ENCODE results near the gene BICRAL. TPM values are rescaled to one million over a fixed set of nuclear protein-coding genes. Genes with fewer than 3 reads are reported as not detected.

The BICRAL gene
- total and polyA plus RNA-seq, 7 donors: 4.6 to 18.5 (median 13.6) TPM

DNA sequence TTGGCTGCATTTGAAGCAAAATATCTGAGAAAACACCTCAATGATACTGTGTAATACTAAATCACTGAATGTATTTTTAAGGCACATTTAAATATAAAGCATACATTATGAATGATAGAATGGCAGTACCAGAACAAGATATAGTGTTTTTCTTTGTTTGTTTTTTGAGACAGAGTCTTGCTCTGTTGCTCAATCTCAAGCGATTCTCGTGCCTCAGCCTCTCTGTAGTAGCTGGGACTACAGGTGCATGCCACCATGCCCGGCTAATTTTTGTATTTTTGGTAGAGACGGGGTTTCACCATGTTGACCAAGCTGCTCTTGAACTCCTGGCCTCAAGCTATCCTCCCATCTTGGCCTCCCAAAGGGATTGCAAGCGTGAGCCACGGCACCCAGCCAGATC is 2.3 kb upstream of the BICRAL start:
- H3K36me3 ChIP-seq: no peaks in the 10 kb centered on the region
- no peaks in the 10 kb centered on the region for H3K9me3 ChIP-seq
- H3K4me1 ChIP-seq: peaks cover 0 to 18% (median 10%) of the 10 kb centered on the region in 4 donors
- H3K4me3 ChIP-seq: no peak overlapping the region
- intact Hi-C loops (cut with DNase I): no loop called here
- TF ChIP-seq POLR2AphosphoS5 (IDR thresholded peaks at IDR 0.05): no peak
- 88 to 92% methylated on average over 6 of the region's 6 CpGs for WGBS, 2 donors
- H3K27ac ChIP-seq: no peak overlapping the region
- H3K27me3 ChIP-seq: no peaks in the 10 kb centered on the region
- DNase-seq: no peak

DNA sequence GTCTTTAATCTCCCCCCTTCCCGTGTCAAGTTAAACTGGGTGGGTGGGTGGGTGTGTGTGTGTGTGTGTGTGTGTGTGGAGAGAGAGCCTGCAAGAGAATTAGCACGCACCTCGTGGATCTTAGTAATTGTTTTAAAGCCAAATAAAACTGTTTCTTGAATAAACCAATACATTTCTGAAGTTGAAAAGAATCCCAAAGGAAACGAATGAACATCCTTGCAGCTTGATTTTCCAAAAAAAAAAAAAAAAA is 381 bp upstream of the BICRAL start:
- intact Hi-C loops (cut with DNase I): loop anchor here (5.0 kb wide), 1 partner anchor 391 kb away; the partner anchor contains the start of gene SRF

DNA sequence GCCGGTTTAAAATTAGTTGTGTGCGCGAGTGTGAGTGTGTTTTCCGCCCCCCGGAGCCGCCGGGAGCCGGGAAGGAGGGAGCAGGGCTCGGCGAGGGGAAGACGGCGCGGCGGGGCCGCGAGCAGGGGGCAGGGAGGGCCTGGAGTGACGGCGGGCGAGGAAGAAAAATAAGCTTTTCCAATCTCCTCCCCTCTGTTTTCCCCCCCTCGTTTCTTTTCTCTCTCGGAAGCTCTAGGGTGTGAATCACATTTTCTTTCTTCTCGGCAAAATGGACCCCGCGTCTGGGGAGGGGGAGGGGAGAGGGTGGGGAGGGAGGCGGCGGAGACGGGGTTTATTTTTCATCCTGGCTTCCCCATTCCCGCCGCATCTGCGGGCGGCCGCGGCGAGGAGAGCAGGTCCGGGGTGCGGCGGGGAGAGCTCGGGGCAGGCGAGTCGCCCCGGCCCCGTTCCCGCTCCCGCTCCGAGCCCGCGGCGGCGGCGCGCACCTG is 881 bp downstream of the BICRAL start:
- intact Hi-C loops (cut with DNase I): loop anchor here (1.0 to 5.0 kb wide), 3 partner anchors 36 to 390 kb away; partner anchors contain the start of genes RPL7L1, SRF and TBCC
- TF ChIP-seq POLR2A (IDR thresholded peaks at IDR 0.05) (peak; percentile 70 to 78), POLR2AphosphoS5 (IDR thresholded peaks at IDR 0.05) (peak; percentile 54 to 93 (median 76)), EP300 (IDR thresholded peaks at IDR 0.05) (no peak)
- TF ChIP-seq, protein P1, sequence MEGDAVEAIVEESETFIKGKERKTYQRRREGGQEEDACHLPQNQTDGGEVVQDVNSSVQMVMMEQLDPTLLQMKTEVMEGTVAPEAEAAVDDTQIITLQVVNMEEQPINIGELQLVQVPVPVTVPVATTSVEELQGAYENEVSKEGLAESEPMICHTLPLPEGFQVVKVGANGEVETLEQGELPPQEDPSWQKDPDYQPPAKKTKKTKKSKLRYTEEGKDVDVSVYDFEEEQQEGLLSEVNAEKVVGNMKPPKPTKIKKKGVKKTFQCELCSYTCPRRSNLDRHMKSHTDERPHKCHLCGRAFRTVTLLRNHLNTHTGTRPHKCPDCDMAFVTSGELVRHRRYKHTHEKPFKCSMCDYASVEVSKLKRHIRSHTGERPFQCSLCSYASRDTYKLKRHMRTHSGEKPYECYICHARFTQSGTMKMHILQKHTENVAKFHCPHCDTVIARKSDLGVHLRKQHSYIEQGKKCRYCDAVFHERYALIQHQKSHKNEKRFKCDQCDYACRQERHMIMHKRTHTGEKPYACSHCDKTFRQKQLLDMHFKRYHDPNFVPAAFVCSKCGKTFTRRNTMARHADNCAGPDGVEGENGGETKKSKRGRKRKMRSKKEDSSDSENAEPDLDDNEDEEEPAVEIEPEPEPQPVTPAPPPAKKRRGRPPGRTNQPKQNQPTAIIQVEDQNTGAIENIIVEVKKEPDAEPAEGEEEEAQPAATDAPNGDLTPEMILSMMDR (IDR thresholded peaks at IDR 0.05): no peak
- peak; percentile 90 for DNase-seq
- Histone ChIP-seq H3K27ac (peak overlapping the region; percentile 96 to 100 (median 100)), H3K4me3 (peak overlapping the region; percentile 80 to 98 (median 90)), H3K36me3 (no peaks in the 10 kb centered on the region), H3K9me3 (no peaks in the 10 kb centered on the region), H3K27me3 (no peaks in the 10 kb centered on the region), H3K4me1 (peaks cover 0 to 44% (median 38%) of the 10 kb centered on the region in 4 donors)
- 0% methylated on average over 51 of the region's 51 CpGs for WGBS, 2 donors

More for the DNA sequence above, 381 bp upstream of the BICRAL start:
- DNase-seq: no peak
- H3K4me3 ChIP-seq: peak overlapping the region; percentile 80 to 98 (median 90)
- peaks cover 0 to 37% (median 28%) of the 10 kb centered on the region in 4 donors for H3K4me1 ChIP-seq
- H3K9me3 ChIP-seq: no peaks in the 10 kb centered on the region
- 0% methylated on average over 4 of the region's 4 CpGs for WGBS, 2 donors
- TF ChIP-seq EP300 (IDR thresholded peaks at IDR 0.05): no peak
- TF ChIP-seq POLR2AphosphoS5 (IDR thresholded peaks at IDR 0.05): no peak
- TF ChIP-seq, protein P1 (IDR thresholded peaks at IDR 0.05): no peak
- no peak for TF ChIP-seq POLR2A (IDR thresholded peaks at IDR 0.05)
- peak overlapping the region; percentile 96 to 100 (median 100) for H3K27ac ChIP-seq
- H3K36me3 ChIP-seq: no peaks in the 10 kb centered on the region
- no peaks in the 10 kb centered on the region for H3K27me3 ChIP-seq

DNA sequence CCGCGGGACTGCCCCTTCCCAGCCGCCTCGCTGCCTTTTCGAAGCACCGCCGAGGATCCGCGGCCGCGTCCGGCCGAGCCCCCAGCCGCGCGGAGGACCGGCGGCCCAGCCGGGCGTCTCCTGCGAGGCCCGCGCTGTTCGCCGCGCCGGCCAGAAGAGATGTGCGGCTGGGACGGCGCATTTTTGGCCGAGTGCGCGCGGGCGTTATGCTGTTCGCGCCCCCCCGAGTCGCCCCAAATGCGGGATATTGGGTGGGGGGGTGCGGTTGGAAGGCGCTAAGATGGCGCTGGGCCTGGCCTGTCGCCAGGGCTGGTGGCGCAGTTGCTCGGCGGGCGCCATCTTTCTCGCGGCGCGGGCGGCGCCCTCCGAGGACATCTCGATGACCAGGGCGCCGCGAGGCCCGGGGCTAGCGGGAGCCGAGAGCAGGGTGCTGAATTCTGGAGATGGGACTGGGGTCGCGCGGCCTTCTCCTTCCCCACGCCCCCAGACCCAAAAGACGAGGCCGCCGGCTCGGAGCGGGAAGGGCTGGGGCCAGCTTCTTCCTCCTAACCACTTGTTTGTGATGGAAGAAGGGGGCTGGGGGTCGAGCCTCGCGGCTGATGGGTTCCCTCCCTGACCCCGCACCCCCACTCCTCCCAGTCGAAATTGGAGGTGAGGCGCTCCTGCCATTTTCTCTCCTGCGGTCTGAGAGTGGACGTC is 1.5 kb downstream of the BICRAL start:
- WGBS, 2 donors: 0% methylated on average over 79 of the region's 79 CpGs
- TF ChIP-seq POLR2A (IDR thresholded peaks at IDR 0.05): peak in 1 of 2 donors; percentile 44
- TF ChIP-seq, protein P1 (IDR thresholded peaks at IDR 0.05): no peak
- no peak for TF ChIP-seq EP300 (IDR thresholded peaks at IDR 0.05)
- peak; percentile 50 to 86 (median 78) for TF ChIP-seq POLR2AphosphoS5 (IDR thresholded peaks at IDR 0.05)
- Histone ChIP-seq H3K9me3 (no peaks in the 10 kb centered on the region), H3K4me1 (peaks cover 0 to 50% (median 42%) of the 10 kb centered on the region in 4 donors), H3K4me3 (peak overlapping the region; percentile 80 to 98 (median 90)), H3K36me3 (no peaks in the 10 kb centered on the region), H3K27ac (peak overlapping the region; percentile 96 to 100 (median 100)), H3K27me3 (no peaks in the 10 kb centered on the region)
- peak; percentile 88 for DNase-seq
- intact Hi-C loops (cut with DNase I): loop anchor here (2.0 to 5.0 kb wide), 2 partner anchors 95 to 389 kb away; partner anchors contain the start of genes RPL7L1 and SRF

DNA sequence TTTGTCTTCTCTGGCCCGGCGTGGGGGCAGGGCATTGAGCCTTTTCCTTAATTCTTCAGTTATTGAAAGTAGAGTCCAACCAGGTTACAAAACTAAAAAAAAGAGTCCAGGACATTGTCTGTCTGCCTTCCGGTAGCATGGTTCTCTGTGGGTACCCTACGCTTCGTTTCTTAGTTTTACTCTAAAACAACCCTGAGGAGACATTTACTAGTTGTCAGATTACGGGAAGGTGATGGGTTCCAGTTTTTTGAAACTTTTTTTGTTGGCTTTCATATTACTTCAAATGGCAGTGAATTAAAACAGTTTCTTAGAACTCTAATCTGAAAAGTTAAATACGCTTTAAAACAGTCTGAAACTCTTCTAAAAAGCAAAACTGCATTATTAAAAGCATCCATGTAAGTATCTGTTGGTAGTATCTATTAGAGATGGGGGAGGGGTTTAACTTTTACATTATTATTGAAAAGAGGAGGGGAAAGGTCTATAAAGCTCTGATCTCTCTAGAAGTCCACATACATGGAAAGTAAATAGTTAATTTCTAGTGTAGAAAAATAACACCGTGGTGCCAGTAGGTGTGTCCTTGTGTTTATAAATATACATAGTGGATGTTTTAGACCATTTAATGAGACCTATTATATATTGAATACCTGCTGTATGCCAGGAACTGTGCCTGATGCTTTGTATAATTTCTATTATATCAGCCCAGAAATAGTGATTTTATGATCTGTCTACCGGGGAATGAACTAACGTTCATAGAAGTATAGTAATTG is 2.2 kb downstream of the BICRAL start:
- peak overlapping the region; percentile 96 to 100 (median 100) for H3K27ac ChIP-seq
- H3K4me1 ChIP-seq: peaks cover 0 to 58% (median 49%) of the 10 kb centered on the region in 4 donors
- no peaks in the 10 kb centered on the region for H3K9me3 ChIP-seq
- no peaks in the 10 kb centered on the region for H3K27me3 ChIP-seq
- H3K4me3 ChIP-seq: peak overlapping the region; percentile 80 to 98 (median 90)
- 1 to 2% methylated on average over 10 of the region's 10 CpGs for WGBS, 2 donors
- TF ChIP-seq EP300 (IDR thresholded peaks at IDR 0.05) (no peak), POLR2AphosphoS5 (IDR thresholded peaks at IDR 0.05) (peak in 1 of 4 donors; percentile 12)
- H3K36me3 ChIP-seq: no peaks in the 10 kb centered on the region
- intact Hi-C loops (cut with DNase I): loop anchor here (2.0 to 5.0 kb wide), 2 partner anchors 95 to 388 kb away; partner anchors contain the start of genes RPL7L1 and SRF
- no peak for DNase-seq
